ENCODE results near the gene CDHR5. TPM values are rescaled to one million over a fixed set of nuclear protein-coding genes. Genes with fewer than 3 reads are reported as not detected.
"Not testable (repeated sequence)": the region's sequence is repeated elsewhere in the genome, so short reads cannot be mapped to it uniquely, and the experiment has no call there.

CDHR5 gene
- total RNA-seq, 4 donors from 2014 or later = not detected

- no peak for ATAC-seq (ENCODE audit: low FRiP score)
- TF ChIP-seq CTCF (IDR thresholded peaks at IDR 0.05) = no peak
Observed at GRCh38 chr11:655036-655726, 30.4 kb upstream of the CDHR5 start.

GRCh38 chr11:654444-654843 is 29.7 kb upstream of the CDHR5 start:
- DNase-seq (ENCODE audit: low spot score); ATAC-seq (ENCODE audit: low FRiP score): not testable (repeated sequence)

More at GRCh38 chr11:655036-655726, 30.4 kb upstream of the CDHR5 start:
- no peak for DNase-seq (ENCODE audit: low spot score)

DNA sequence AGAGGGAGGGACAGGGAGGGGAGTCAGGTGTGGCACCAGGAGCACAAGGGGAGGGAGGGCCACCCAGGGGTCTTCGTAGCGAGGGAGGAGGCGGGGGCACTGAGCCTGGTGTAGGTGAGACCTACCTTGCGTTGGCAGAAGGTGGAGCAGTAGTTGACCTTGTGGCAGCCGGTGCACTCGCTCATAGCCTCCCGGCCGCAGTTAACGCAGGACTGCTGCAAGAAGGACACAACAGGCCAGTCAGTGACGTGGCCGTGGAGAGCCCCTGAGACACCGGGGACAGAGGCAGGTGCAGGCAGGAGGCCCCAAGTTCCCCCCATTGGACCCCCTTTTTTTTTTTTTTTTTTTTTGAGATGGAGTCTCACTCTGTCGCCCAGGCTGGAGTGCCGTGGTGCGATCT is 29.1 kb upstream of the CDHR5 start:
- DNase-seq (ENCODE audit: low spot score) (no peak), ATAC-seq (ENCODE audit: low FRiP score) (no peak)
- TF ChIP-seq CTCF (IDR thresholded peaks at IDR 0.05) = no peak

- ATAC-seq (ENCODE audit: low FRiP score); DNase-seq (ENCODE audit: low spot score): not testable (repeated sequence)
Observed at GRCh38 chr11:653136-653535, 28.4 kb upstream of the CDHR5 start.

DNA sequence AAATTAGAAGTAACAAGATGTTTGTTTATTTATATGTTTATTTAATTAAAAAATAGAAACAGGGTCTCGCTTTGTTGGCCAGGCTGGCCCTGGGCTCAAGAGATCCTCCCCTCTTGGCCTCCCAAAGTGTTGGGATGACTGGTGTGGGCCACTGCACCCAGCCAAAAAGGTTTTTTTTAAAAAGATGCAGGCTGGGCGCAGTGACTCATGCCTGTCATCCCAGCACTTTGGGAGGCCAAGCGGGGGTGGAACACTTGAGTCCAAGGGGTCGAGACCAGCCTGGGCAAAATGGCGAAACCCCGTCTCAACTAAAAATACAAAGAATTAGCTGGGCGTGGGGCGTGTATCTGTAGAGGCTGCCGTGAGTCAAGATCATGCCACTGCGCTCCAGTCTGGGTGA is 25.7 kb upstream of the CDHR5 start:
- DNase-seq (ENCODE audit: low spot score) (no peak), ATAC-seq (ENCODE audit: low FRiP score) (no peak)
- TF ChIP-seq CTCF (IDR thresholded peaks at IDR 0.05) = no peak

DNA sequence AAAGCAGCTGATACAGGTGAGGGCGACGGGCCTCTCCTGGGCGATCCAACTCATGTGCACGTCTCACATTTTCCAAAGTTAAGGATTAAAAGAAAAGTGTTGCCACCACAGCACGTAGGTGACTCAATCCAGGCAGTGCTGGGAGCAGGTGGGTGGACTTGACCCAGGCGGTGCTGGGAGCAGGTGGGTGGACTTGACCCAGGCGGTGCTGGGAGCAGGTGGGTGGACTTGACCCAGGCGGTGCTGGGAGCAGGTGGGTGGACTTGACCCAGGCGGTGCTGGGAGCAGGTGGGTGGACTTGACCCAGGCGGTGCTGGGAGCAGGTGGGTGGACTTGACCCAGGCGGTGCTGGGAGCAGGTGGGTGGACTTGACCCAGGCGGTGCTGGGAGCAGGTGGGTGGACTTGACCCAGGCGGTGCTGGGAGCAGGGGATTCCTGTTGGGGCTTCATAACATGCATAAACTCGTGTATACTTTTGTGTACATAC is 23.0 kb upstream of the CDHR5 start:
- DNase-seq (ENCODE audit: low spot score); ATAC-seq (ENCODE audit: low FRiP score): not testable (repeated sequence)

DNA sequence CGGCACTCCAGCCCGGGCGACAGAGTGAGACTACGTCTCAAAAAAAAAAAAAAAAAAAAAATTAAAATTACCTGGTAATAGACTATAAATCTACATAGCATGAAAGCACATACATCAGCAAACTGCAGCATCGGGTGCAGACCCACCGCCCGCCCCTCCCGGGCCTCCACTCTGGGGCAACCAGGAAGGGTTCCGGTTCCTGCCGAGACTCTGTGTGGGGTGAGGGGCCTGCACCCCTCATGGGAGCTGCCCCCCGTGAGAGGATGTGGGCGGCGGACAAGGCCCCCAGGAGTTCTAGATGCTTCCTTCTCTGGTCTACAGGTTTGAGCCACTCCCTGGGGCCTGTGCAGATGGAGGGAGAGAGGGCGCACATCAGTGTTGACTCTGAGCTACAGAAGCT is 21.5 kb upstream of the CDHR5 start:
- DNase-seq (ENCODE audit: low spot score) = no peak
- no peak for TF ChIP-seq CTCF (IDR thresholded peaks at IDR 0.05)
- ATAC-seq (ENCODE audit: low FRiP score) = no peak

GRCh38 chr11:645536-645935 is 20.8 kb upstream of the CDHR5 start:
- TF ChIP-seq CTCF (IDR thresholded peaks at IDR 0.05) = no peak
- no peak for ATAC-seq (ENCODE audit: low FRiP score)
- no peak for DNase-seq (ENCODE audit: low spot score)
